CD4-positive, alpha-beta T cell (primary cell): ENCODE data around the gene CDC42BPA. TPM values are rescaled to one million over a fixed set of nuclear protein-coding genes. Genes with fewer than 3 reads are reported as not detected.

ENCODE experiments used
- ATAC-seq: fragments of 200-7000 bp; cut with Tn5 transposase; one replicate; pipeline ENCODE4 v1.10.0; 2022; ENCODE audit warnings: mild to moderate bottlenecking; ENCODE audit not compliant: poor library complexity
- CTCF ChIA-PET: fragments of 350-600 bp; sonication (Branson Sonifier 250); formaldehyde crosslinking; loops from one replicate; lab custom pipeline; 2021; ENCODE audit warnings: antibody characterized with exemption, inconsistent platforms; lab: Charles Lee
- POLR2A ChIA-PET: fragments of 350-600 bp; sonication (Branson Sonifier 250); formaldehyde crosslinking; loops from one replicate; lab custom pipeline; 2021; ENCODE audit warnings: antibody characterized with exemption, inconsistent platforms; lab: Charles Lee
- DNase-seq, 14 experiments: peaks; one replicate each; pipeline ENCODE4 v3.0.0-alpha.2; 2013 to 2020; ENCODE audit warnings: mixed read lengths in 2 of 14
- H3K27ac ChIP-seq, 2 donors: one replicate each; pipeline versions ENCODE4 v1.5.1 to v1.7.0; 2013; ENCODE audit warnings: low read length in 2 of 2, low read depth in 1 of 2, mild to moderate bottlenecking in 1 of 2
- H3K27me3 ChIP-seq, 2 experiments: 1 replicate in 1 of 2; 2 replicates in 1 of 2; pipeline versions ENCODE4 v1.6.1 to v1.7.0; 2013; ENCODE audit warnings: low read length in 2 of 2, control low read depth in 1 of 2, mild to moderate bottlenecking in 1 of 2, moderate library complexity in 1 of 2; ENCODE audit not compliant: insufficient read depth in 2 of 2, control insufficient read depth in 1 of 2
- H3K36me3 ChIP-seq: one replicate; pipeline ENCODE4 v1.6.1; 2013; ENCODE audit warnings: low read length, control low read depth; ENCODE audit not compliant: insufficient read depth
- H3K4me1 ChIP-seq: one replicate; pipeline ENCODE4 v1.6.1; 2013; ENCODE audit warnings: low read length, control low read depth; ENCODE audit not compliant: insufficient read depth
- H3K4me3 ChIP-seq: one replicate; pipeline ENCODE4 v1.5.1; 2013; ENCODE audit warnings: mild to moderate bottlenecking, low read length, moderate library complexity
- H3K9me3 ChIP-seq, 2 experiments: 1 replicate in 1 of 2; 2 replicates in 1 of 2; pipeline versions ENCODE4 v1.6.1 to v1.7.0; 2013; ENCODE audit warnings: low read length in 2 of 2, mild to moderate bottlenecking in 2 of 2, control low read depth in 1 of 2, moderate library complexity in 1 of 2; ENCODE audit not compliant: control insufficient read depth in 1 of 2, insufficient read depth in 1 of 2
- H3K27ac Mint-ChIP-seq: one replicate; pipeline ENCODE4 v1.8.0; 2020; ENCODE audit warnings: mixed read lengths
- H3K27me3 Mint-ChIP-seq: one replicate; pipeline ENCODE4 v1.8.0; 2021; ENCODE audit warnings: mixed read lengths
- H3K36me3 Mint-ChIP-seq: one replicate; pipeline ENCODE4 v1.8.0; 2021; ENCODE audit warnings: low read depth, mixed read lengths
- H3K4me1 Mint-ChIP-seq: one replicate; pipeline ENCODE4 v1.8.0; 2021; ENCODE audit warnings: low read depth, mixed read lengths
- H3K4me3 Mint-ChIP-seq: one replicate; pipeline ENCODE4 v1.8.0; 2020; ENCODE audit warnings: mild to moderate bottlenecking, mixed read lengths
- H3K9me3 Mint-ChIP-seq: one replicate; pipeline ENCODE4 v1.8.0; 2020; ENCODE audit warnings: mixed read lengths
- intact Hi-C, 2 experiments: fragments of 100-400 bp; cut with DNase I in 1 of 2; cut with micrococcal nuclease in 1 of 2; formaldehyde crosslinking; loops; one replicate each; pipeline versions ENCODE4 v1.15.1 to v1.9.0; 2023 to 2025; cut with DNase I, micrococcal nuclease
- total RNA-seq, 174 experiments: library from RNA in 2 of 174; stranded (reverse) in 2 of 174; gene quantifications; one replicate each; pipeline ENCODE4 v1.2.3 and lab custom pipeline; 2021 to 2026
- TF ChIP-seq, protein P1 (sequence below): fragments of 200-600 bp; IDR thresholded peaks from one replicate; pipeline ENCODE4 v1.8.0; 2022; ENCODE audit warnings: antibody characterized with exemption, mild to moderate bottlenecking

The CDC42BPA gene
- total RNA-seq, 2 experiments from 2014 or later, result 2.2 to 3.0 TPM

GRCh38 chr1:226984521-226985238 is 333.6 kb downstream of the CDC42BPA start:
- CTCF ChIA-PET, result no interaction called here

GRCh38 chr1:226983992-226984364 is 334.3 kb downstream of the CDC42BPA start:
- Histone ChIP-seq H3K4me3 (no peak overlapping the region), H3K4me1 (peaks cover under 1% of the 10 kb centered on the region), H3K27ac (no peak overlapping the region), H3K36me3 (peaks cover 52% of the 10 kb centered on the region), H3K9me3 (no peaks in the 10 kb centered on the region), H3K27me3 (no peaks in the 10 kb centered on the region)
- H3K4me1 Mint-ChIP-seq, result peaks cover 5% of the 10 kb centered on the region
- no peak for DNase-seq
- no peak for ATAC-seq
- TF ChIP-seq, protein P1, sequence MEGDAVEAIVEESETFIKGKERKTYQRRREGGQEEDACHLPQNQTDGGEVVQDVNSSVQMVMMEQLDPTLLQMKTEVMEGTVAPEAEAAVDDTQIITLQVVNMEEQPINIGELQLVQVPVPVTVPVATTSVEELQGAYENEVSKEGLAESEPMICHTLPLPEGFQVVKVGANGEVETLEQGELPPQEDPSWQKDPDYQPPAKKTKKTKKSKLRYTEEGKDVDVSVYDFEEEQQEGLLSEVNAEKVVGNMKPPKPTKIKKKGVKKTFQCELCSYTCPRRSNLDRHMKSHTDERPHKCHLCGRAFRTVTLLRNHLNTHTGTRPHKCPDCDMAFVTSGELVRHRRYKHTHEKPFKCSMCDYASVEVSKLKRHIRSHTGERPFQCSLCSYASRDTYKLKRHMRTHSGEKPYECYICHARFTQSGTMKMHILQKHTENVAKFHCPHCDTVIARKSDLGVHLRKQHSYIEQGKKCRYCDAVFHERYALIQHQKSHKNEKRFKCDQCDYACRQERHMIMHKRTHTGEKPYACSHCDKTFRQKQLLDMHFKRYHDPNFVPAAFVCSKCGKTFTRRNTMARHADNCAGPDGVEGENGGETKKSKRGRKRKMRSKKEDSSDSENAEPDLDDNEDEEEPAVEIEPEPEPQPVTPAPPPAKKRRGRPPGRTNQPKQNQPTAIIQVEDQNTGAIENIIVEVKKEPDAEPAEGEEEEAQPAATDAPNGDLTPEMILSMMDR, result no peak
- H3K9me3 Mint-ChIP-seq, result no peaks in the 10 kb centered on the region
- H3K36me3 Mint-ChIP-seq, result peaks cover 53% of the 10 kb centered on the region
- ChIA-PET POLR2A (no interaction called here), CTCF (no interaction called here)
- H3K4me3 Mint-ChIP-seq, result peak overlapping the region; percentile 48
- intact Hi-C loops, result no loop called here
- H3K27ac Mint-ChIP-seq, result no peak overlapping the region
- H3K27me3 Mint-ChIP-seq, result no peaks in the 10 kb centered on the region

More at GRCh38 chr1:226984521-226985238, 333.6 kb downstream of the CDC42BPA start:
- TF ChIP-seq, protein P1, result no peak
- Mint-ChIP-seq H3K4me1 (peaks cover 12% of the 10 kb centered on the region), H3K4me3 (no peak overlapping the region), H3K27ac (no peak overlapping the region), H3K9me3 (no peaks in the 10 kb centered on the region), H3K36me3 (peaks cover 53% of the 10 kb centered on the region), H3K27me3 (no peaks in the 10 kb centered on the region)
- Histone ChIP-seq H3K4me3 (no peak overlapping the region), H3K9me3 (no peaks in the 10 kb centered on the region), H3K36me3 (peaks cover 52% of the 10 kb centered on the region), H3K27ac (no peak overlapping the region), H3K27me3 (no peaks in the 10 kb centered on the region), H3K4me1 (peaks cover 8% of the 10 kb centered on the region)
- intact Hi-C loops, result no loop called here
- ATAC-seq (no peak), DNase-seq (no peak)
- POLR2A ChIA-PET, result no interaction called here

DNA sequence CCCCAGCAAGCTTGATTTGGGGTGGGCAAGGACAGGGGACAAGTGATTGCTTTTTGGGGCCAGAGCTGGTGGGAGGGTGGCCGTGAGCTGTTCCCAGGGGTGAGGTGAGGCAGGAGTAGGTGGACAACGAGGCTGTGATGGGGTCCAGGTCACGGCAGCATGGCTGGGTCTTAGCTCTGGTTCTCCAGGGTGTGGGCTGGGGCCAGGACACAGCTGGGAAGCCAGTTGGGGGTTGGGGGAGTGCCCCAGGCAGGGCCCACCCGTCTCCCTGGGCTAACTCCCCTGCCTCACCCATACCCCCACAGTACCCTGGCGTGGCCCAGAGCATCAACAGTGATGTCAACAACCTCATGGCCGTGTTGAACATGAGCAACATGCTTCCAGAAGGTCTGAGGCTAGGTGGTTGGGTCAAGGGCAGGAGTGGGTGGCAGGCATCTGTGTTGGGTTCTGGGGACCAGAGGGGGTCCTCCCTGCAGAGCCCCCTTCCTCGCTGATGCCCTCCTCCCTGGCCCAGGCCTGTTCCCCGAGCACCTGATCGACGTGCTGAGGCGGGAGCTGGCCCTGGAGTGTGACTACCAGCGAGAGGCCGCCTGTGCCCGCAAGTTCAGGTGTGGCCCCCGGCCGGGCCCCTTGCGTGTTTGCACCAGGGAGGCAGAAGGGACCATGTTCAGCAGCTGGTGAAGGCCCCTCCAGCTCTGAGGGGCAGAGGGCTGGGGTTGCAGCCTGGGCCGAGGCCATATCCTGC is 334.9 kb downstream of the CDC42BPA start:
- ChIA-PET CTCF (no interaction called here), POLR2A (no interaction called here)
- H3K27me3 ChIP-seq, result no peaks in the 10 kb centered on the region
- no peaks in the 10 kb centered on the region for H3K4me1 Mint-ChIP-seq
- no peak overlapping the region for H3K4me3 ChIP-seq
- no peak overlapping the region for H3K4me3 Mint-ChIP-seq
- no peak for ATAC-seq
- peaks cover 53% of the 10 kb centered on the region for H3K36me3 Mint-ChIP-seq
- H3K27ac Mint-ChIP-seq, result no peak overlapping the region
- peaks cover 52% of the 10 kb centered on the region for H3K36me3 ChIP-seq
- H3K4me1 ChIP-seq, result no peaks in the 10 kb centered on the region
- no peaks in the 10 kb centered on the region for H3K9me3 ChIP-seq
- peak in 1 of 14 experiments; percentile 11 for DNase-seq
- no peaks in the 10 kb centered on the region for H3K9me3 Mint-ChIP-seq
- H3K27ac ChIP-seq, result no peak overlapping the region
- TF ChIP-seq, protein P1, result no peak
- intact Hi-C loops, result no loop called here
- no peaks in the 10 kb centered on the region for H3K27me3 Mint-ChIP-seq
